Keratinocyte (primary cell): ENCODE results near the gene LSAMP.

Experiments used
- CTCF ChIP-seq, 3 experiments: IDR thresholded peaks in 1 of 3; conservative IDR thresholded peaks in 1 of 3; optimal IDR thresholded peaks in 1 of 3; 2 replicates in 2 of 3; 3 replicates in 1 of 3; pipeline versions ENCODE3 to v1.5.1; 2011; ENCODE audit warnings: low read length in 3 of 3, mild to moderate bottlenecking in 3 of 3, moderate library complexity in 2 of 3, control low read depth in 1 of 3, inconsistent platforms in 1 of 3; ENCODE audit not compliant: insufficient read depth in 2 of 3; ENCODE audit errors: extremely low read depth in 1 of 3
- EZH2 ChIP-seq: IDR thresholded peaks from one replicate; pipeline ENCODE4 v1.6.1; 2012; ENCODE audit warnings: inconsistent platforms, mild to moderate bottlenecking, low read length, moderate library complexity

- TF ChIP-seq CTCF (optimal IDR thresholded peaks at IDR 0.05 in 1 of 3, IDR thresholded peaks at IDR 0.05 in 1 of 3, conservative IDR thresholded peaks at IDR 0.05 in 1 of 3; ENCODE audit: extremely low read depth in 1 of 3, insufficient read depth in 2 of 3, low read length in 3 of 3) = no peak
- TF ChIP-seq EZH2 = no peak
These were observed 202.5 kb downstream of the LSAMP start for GRCh38 chr3:116242825-116243224.
